HepG2 (cell line): ENCODE results near the gene PRICKLE2. TPM values are rescaled to one million over a fixed set of nuclear protein-coding genes. Genes with fewer than 3 reads are reported as not detected.

Source experiments
- ATAC-seq: fragments of 200-7000 bp; cut with Tn5 transposase; 3 replicates; pipeline ENCODE4 v1.9.1; 2020; ENCODE audit warnings: mild to moderate bottlenecking, moderate library complexity
- BruUV-seq: library from RNA; stranded (reverse); fragments of 400-500 nt; replicated peaks from 2 replicates; lab custom pipeline; 2021; lab: Mats Ljungman, UMichigan
- CTCF ChIA-PET: fragments of 300-600 bp; formaldehyde crosslinking; extraction: SDS; loops from one replicate; lab custom pipeline; 2021; ENCODE audit warnings: low total read pairs, inconsistent platforms, low intra/inter-chr PET ratio; lab: Yijun Ruan, JAX
- POLR2A ChIA-PET: fragments of 350-600 bp; sonication (Branson Sonifier 250); formaldehyde crosslinking; loops from one replicate; lab custom pipeline; 2020; ENCODE audit warnings: antibody characterized with exemption, inconsistent platforms; lab: Yijun Ruan, JAX
- DNase-seq: peaks from one replicate; pipeline ENCODE4 v3.0.0-alpha.2; 2015; ENCODE audit warnings: low spot score
- FAIRE-seq: peaks from 3 replicates; lab custom pipeline; 2011; peaks lifted over from hg19 to GRCh38; lab: Jason Lieb, UNC
- H2AFZ ChIP-seq: one replicate; pipeline ENCODE4 v1.6.1; 2011; ENCODE audit warnings: low read length, inconsistent platforms
- H3K27ac ChIP-seq: fragments of 300-600 bp; 3 replicates; pipeline ENCODE4 v1.8.0; 2011; ENCODE audit warnings: mixed run types, mild to moderate bottlenecking, mixed read lengths, low read length, inconsistent platforms; ENCODE audit not compliant: insufficient read depth; ENCODE audit errors: extremely low read length
- H3K27me3 ChIP-seq, 2 experiments: fragments of 200-600 bp in 1 of 2; 2 replicates in 1 of 2; 3 replicates in 1 of 2; pipeline versions ENCODE4 v1.6.0 to v1.8.0; 2011; ENCODE audit warnings: low read length in 2 of 2, mild to moderate bottlenecking in 2 of 2, moderate library complexity in 2 of 2, inconsistent platforms in 1 of 2; ENCODE audit not compliant: insufficient read depth in 2 of 2, control insufficient read depth in 1 of 2
- H3K36me3 ChIP-seq, 2 experiments: fragments of 200-600 bp in 1 of 2; replicated peaks in 1 of 2; 2 replicates in 1 of 2; 3 replicates in 1 of 2; pipeline versions ENCODE4 v1.5.1 to v1.8.0; 2011; ENCODE audit warnings: low read length in 2 of 2, inconsistent platforms in 1 of 2; ENCODE audit not compliant: insufficient read depth in 2 of 2, control insufficient read depth in 1 of 2
- H3K4me1 ChIP-seq: 2 replicates; pipeline ENCODE4 v1.5.1; 2012; ENCODE audit warnings: low read length, inconsistent platforms; ENCODE audit not compliant: insufficient read depth
- H3K4me2 ChIP-seq: 2 replicates; pipeline ENCODE4 v1.6.0; 2011; ENCODE audit warnings: low read depth, low read length, inconsistent platforms
- H3K4me3 ChIP-seq, 3 experiments: fragments of 200-600 bp in 1 of 3; sonication (generic), shearing (Covaris generic) in 1 of 3; replicated peaks in 1 of 3; 2 replicates each; pipeline ENCODE4 v1.5.1; 2011 to 2016; ENCODE audit warnings: low read length in 3 of 3, inconsistent platforms in 2 of 3, low read depth in 2 of 3, mild to moderate bottlenecking in 2 of 3, control low read depth in 1 of 3, mixed read lengths in 1 of 3; ENCODE audit not compliant: insufficient read depth in 1 of 3
- H3K79me2 ChIP-seq: one replicate; pipeline ENCODE4 v1.6.1; 2011; ENCODE audit warnings: low read length, inconsistent platforms; ENCODE audit not compliant: insufficient read depth
- H3K9ac ChIP-seq: 2 replicates; pipeline ENCODE4 v1.6.0; 2011; ENCODE audit warnings: mild to moderate bottlenecking, low read depth, low read length, inconsistent platforms; ENCODE audit not compliant: insufficient read depth
- H3K9me3 ChIP-seq: 2 replicates; pipeline ENCODE4 v1.5.1; 2012; ENCODE audit warnings: mild to moderate bottlenecking, low read length
- H4K20me1 ChIP-seq: 2 replicates; pipeline ENCODE4 v1.6.0; 2011; ENCODE audit warnings: inconsistent platforms, mild to moderate bottlenecking, low read length, moderate library complexity; ENCODE audit not compliant: insufficient read depth
- EHMT2 ChIP-seq: fragments of 200-600 bp; sonication (generic); IDR thresholded peaks from 2 replicates; pipeline ENCODE4 v1.7.0; 2017; ENCODE audit warnings: antibody characterized with exemption, low read depth, low read length, borderline replicate concordance
- GATAD1 ChIP-seq: IDR thresholded peaks from 2 replicates; pipeline ENCODE4 v1.6.1; 2016; ENCODE audit warnings: missing genetic modification reagents, missing compliant biosample characterization
- HOXD1 ChIP-seq: sonication (generic); formaldehyde crosslinking; IDR thresholded peaks from 2 replicates; pipeline ENCODE4 v1.5.0; 2020; ENCODE audit warnings: missing genetic modification reagents
- NCOA2 ChIP-seq: sonication (generic); formaldehyde crosslinking; IDR thresholded peaks from 2 replicates; pipeline ENCODE4 v1.8.0; 2022; ENCODE audit warnings: inconsistent platforms
- NFE2 ChIP-seq: sonication (generic); formaldehyde crosslinking; IDR thresholded peaks from 2 replicates; pipeline ENCODE4 v1.4.0; 2020; ENCODE audit warnings: missing genetic modification reagents
- NFRKB ChIP-seq: fragments of 450-650 bp; IDR thresholded peaks from 2 replicates; pipeline ENCODE4 v1.6.1; 2017
- NR2F2 ChIP-seq: IDR thresholded peaks from 2 replicates; pipeline ENCODE4 v1.6.1; 2012; ENCODE audit warnings: low read depth, inconsistent platforms, borderline replicate concordance
- PAXIP1 ChIP-seq: sonication (generic); formaldehyde crosslinking; conservative IDR thresholded peaks from 2 replicates; pipeline ENCODE4 v1.4.0; 2020; ENCODE audit warnings: mild to moderate bottlenecking, missing genetic modification reagents, moderate library complexity
- PHB2 ChIP-seq: fragments of 450-650 bp; IDR thresholded peaks from 2 replicates; pipeline ENCODE4 v1.6.1; 2018; ENCODE audit not compliant: partially characterized antibody
- REST ChIP-seq, 2 experiments: IDR thresholded peaks; 2 replicates each; pipeline ENCODE4 v1.6.1; 2011 to 2012; ENCODE audit warnings: low read length in 2 of 2, borderline replicate concordance in 1 of 2, low read depth in 1 of 2, mild to moderate bottlenecking in 1 of 2, moderate library complexity in 1 of 2
- SOX6 ChIP-seq, 2 experiments: fragments of 450-650 bp in 1 of 2; sonication (generic) in 1 of 2; formaldehyde crosslinking in 1 of 2; IDR thresholded peaks; 2 replicates each; pipeline versions ENCODE4 v1.4.0 to v1.6.1; 2017 to 2020; ENCODE audit warnings: antibody characterized with exemption in 1 of 2, mild to moderate bottlenecking in 1 of 2, missing genetic modification reagents in 1 of 2
- TFAP4 ChIP-seq: sonication (generic); IDR thresholded peaks from 2 replicates; pipeline ENCODE4 v1.6.1; 2016; ENCODE audit warnings: low read depth, borderline replicate concordance
- ZBTB7A ChIP-seq: sonication (generic); formaldehyde crosslinking; IDR thresholded peaks from 2 replicates; pipeline ENCODE4 v1.8.0; 2022; ENCODE audit warnings: mild to moderate bottlenecking, missing genetic modification reagents
- ZBTB7B ChIP-seq: sonication (generic); formaldehyde crosslinking; IDR thresholded peaks from 2 replicates; pipeline ENCODE4 v1.4.0; 2020; ENCODE audit warnings: missing genetic modification reagents
- ZMYM4 ChIP-seq: sonication (generic); formaldehyde crosslinking; IDR thresholded peaks from 2 replicates; pipeline ENCODE4 v1.8.1; 2023; ENCODE audit warnings: mild to moderate bottlenecking, missing genetic modification reagents
- ZNF644 ChIP-seq: IDR thresholded peaks from 2 replicates; pipeline ENCODE4 v1.6.1; 2016; ENCODE audit warnings: low read depth
- WGBS: methylation state at CpG from one replicate; pipeline ENCODE4 v1.1.6; 2017; ENCODE audit warnings: low lambda C conversion rate; 5-methylcytosine and 5-hydroxymethylcytosine counted together
- in situ Hi-C: cut with HindIII; loops from 2 replicates; pipeline ENCODE4 v1.10.0; 2017; ENCODE audit warnings: low pct_unique_long_range_greater_than_20kb; ENCODE audit not compliant: extremely low pct_ligation_motif_present
- intact Hi-C: fragments of 100-400 bp; cut with micrococcal nuclease; formaldehyde crosslinking; loops from one replicate; pipeline ENCODE4 v1.10.0; 2022; ENCODE audit not compliant: unreplicated experiment
- polyA plus RNA-seq, 8 experiments: library from polyadenylated mRNA; depleted of rRNA in 3 of 8; stranded (reverse) in 7 of 8; unstranded in 1 of 8; fragments of >200 nt; fragmentation: Illumina TruSeq in 4 of 8; extraction: Trizol in 4 of 8; gene quantifications; 2 replicates each; pipeline versions ENCODE4 v1.2.1 to v1.2.3, GENCODE V29; 2011 to 2016; ENCODE audit warnings: low read depth in 4 of 8, missing spikeins in 1 of 8, mixed read lengths in 1 of 8; ENCODE audit not compliant: insufficient read depth in 1 of 8
- total RNA-seq, 5 experiments: library from RNA; depleted of rRNA; stranded (reverse); fragments of >200 nt; fragmentation: Illumina TruSeq; extraction: Trizol; gene quantifications; 2 replicates each; pipeline ENCODE4 v1.2.3, GENCODE V29; 2016; ENCODE audit warnings: low read depth in 1 of 5

Gene PRICKLE2
- total and polyA plus RNA-seq, 2 of the 13 experiments (the other 11 are each of a cell fraction or from before 2014, with no cell fraction given), result 0.01 to 0.07 TPM

DNA sequence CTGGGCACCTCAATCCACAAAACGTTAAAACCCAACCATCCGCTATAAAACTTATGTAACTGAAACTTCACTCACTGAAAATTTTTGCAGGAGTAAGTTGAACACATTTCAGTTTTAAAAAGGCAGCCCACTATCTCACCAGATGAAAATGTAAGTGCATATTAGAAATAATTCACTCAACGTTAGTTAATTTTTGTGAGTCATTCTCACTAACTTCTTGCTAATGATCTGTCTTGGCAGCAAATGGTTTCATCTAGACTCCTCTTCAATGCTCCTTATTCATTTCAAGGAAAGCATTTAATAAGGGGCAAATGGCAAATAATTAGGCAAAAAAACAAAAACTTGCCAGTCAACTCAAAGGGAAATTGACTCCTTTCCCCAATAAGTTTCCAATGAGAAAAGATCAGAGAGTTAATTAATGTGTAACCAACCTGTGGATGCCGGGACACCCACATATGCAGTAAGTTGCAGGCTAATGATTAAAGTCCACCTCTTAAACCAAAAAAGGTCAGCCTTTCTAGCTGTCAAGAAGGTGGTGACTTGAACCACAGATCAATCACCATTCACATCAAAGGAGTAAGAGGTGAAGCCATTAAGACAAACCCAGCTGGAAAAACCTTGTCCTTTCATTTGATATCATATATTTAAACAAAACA lies 22.9 kb upstream of the PRICKLE2 start:
- ChIA-PET POLR2A (no interaction called here), CTCF (no interaction called here)
- 39% methylated on average over 4 of the region's 4 CpGs for WGBS
- in situ Hi-C loops, result no loop called here
- peak; percentile 70 for DNase-seq
- no TSS peak for BruUV-seq
- H3K27me3 ChIP-seq, result no peaks in the 10 kb centered on the region
- peak overlapping the region; percentile 54 for H3K4me2 ChIP-seq
- intact Hi-C loops, result loop anchor here (5.0 kb wide), 1 partner anchor 694 kb away; no protein-coding TSS in a partner anchor
- H3K9ac ChIP-seq, result no peak overlapping the region
- FAIRE-seq, result peak; percentile 78
- peak overlapping the region; percentile 41 for H3K27ac ChIP-seq
- no peaks in the 10 kb centered on the region for H3K9me3 ChIP-seq
- peak; percentile 75 for ATAC-seq
- H4K20me1 ChIP-seq, result no peaks in the 10 kb centered on the region
- peaks cover 53% of the 10 kb centered on the region for H3K4me1 ChIP-seq
- no peak overlapping the region for H2AFZ ChIP-seq
- H3K79me2 ChIP-seq, result no peaks in the 10 kb centered on the region
- peak overlapping the region in 1 of 3 experiments; percentile 25; a peak in 1 of 6 replicates for H3K4me3 ChIP-seq
- no peaks in the 10 kb centered on the region for H3K36me3 ChIP-seq
- peak; percentile 80 for TF ChIP-seq NR2F2
- no peak for TF ChIP-seq GATAD1 (CRISPR knock-in tag)
- peak; percentile 85 for TF ChIP-seq PAXIP1
- no peak for TF ChIP-seq ZBTB7A (CRISPR knock-in tag)
- peak; percentile 52; the same call in 1 of the 2 replicates for TF ChIP-seq ZMYM4 (CRISPR knock-in tag)
- TF ChIP-seq PHB2, result no peak
- peak; percentile 73; the same call in 1 of the 2 replicates for TF ChIP-seq HOXD1 (CRISPR knock-in tag)
- TF ChIP-seq NFE2 (CRISPR knock-in tag), result no peak
- no peak for TF ChIP-seq SOX6 (IDR thresholded peaks at IDR 0.05)
- TF ChIP-seq SOX6 (CRISPR knock-in tag; IDR thresholded peaks at IDR 0.05), result peak; percentile 70
- no peak for TF ChIP-seq NFRKB
- TF ChIP-seq REST (IDR thresholded peaks at IDR 0.05; ENCODE audit: borderline replicate concordance in 1 of 2, low read depth in 1 of 2, low read length in 2 of 2), result no peak
- peak; percentile 63; the same call in 1 of the 2 replicates for TF ChIP-seq TFAP4
- peak; percentile 61; the same call in 1 of the 2 replicates for TF ChIP-seq NCOA2
- TF ChIP-seq ZBTB7B (CRISPR knock-in tag), result no peak
- peak; percentile 51; the same call in 1 of the 2 replicates for TF ChIP-seq EHMT2
- peak; percentile 73; the same call in 1 of the 2 replicates for TF ChIP-seq ZNF644 (CRISPR knock-in tag)
